Prostate gland (tissue), 2 donors: ENCODE measurements around the gene APBA2.

Experiments
- CTCF ChIP-seq, 4 experiments: fragments of 200-600 bp in 2 of 4; fragments of 450-650 bp in 2 of 4; sonication (generic) in 2 of 4; IDR thresholded peaks; 1 replicate in 3 of 4; 2 replicates in 1 of 4; pipeline ENCODE4 v1.5.1; 2016 to 2019; ENCODE audit warnings: antibody characterized with exemption in 4 of 4, mild to moderate bottlenecking in 2 of 4, moderate library complexity in 2 of 4
- POLR2A ChIP-seq: fragments of 450-650 bp; IDR thresholded peaks from one replicate; pipeline ENCODE4 v1.6.1; 2016; ENCODE audit warnings: antibody characterized with exemption, mild to moderate bottlenecking
- POLR2AphosphoS5 ChIP-seq: sonication (generic); formaldehyde crosslinking; IDR thresholded peaks from one replicate; pipeline ENCODE4 v1.6.1; 2017; ENCODE audit warnings: antibody characterized with exemption

DNA sequence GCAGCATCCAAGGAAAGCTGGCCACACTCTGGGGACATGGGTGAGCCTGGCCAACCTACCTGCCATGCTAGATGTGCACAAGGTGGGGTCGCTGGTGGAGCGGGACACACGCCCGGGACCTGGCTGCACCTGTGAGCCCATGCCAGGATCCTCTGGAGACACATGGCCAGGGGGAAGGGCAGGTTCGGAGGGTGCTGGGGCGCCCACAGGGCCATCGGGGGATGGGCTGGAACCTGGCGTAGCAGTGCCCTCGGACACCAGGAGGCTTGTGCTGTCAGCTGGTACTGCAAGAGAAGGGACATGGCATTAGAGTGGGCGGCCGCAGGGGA is 240.4 kb downstream of the APBA2 start:
- TF ChIP-seq CTCF (IDR thresholded peaks at IDR 0.05) = no peak
- TF ChIP-seq POLR2AphosphoS5 = no peak
- TF ChIP-seq POLR2A = no peak
